GM18520 (cell line): ENCODE measurements around the gene KCNJ10.

Experiments
- ATAC-seq: cut with Tn5 transposase; IDR thresholded peaks from one replicate; pipeline ENCODE4 v1.9.1; 2021; ENCODE audit not compliant: unreplicated experiment

The KCNJ10 gene

DNA sequence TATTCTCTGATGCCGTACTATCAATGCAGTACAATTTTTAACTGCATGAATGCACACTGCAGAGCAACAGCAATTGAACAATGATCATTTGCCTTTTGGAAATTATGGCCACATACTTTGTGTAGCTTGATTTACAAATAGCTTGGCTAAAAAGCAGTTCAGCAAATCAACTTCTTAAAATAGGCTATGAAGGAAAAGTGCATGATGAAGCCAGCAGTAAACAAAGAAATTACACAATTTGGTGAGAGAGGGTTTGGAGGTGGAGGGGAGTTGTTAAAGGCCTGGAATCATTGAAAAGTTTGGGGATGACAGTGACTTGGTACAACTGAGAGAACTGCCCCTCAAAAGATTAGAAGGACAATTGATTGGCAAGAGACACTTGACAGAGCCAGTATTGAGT is 44.6 kb downstream of the KCNJ10 start:
- ATAC-seq = no peak

DNA sequence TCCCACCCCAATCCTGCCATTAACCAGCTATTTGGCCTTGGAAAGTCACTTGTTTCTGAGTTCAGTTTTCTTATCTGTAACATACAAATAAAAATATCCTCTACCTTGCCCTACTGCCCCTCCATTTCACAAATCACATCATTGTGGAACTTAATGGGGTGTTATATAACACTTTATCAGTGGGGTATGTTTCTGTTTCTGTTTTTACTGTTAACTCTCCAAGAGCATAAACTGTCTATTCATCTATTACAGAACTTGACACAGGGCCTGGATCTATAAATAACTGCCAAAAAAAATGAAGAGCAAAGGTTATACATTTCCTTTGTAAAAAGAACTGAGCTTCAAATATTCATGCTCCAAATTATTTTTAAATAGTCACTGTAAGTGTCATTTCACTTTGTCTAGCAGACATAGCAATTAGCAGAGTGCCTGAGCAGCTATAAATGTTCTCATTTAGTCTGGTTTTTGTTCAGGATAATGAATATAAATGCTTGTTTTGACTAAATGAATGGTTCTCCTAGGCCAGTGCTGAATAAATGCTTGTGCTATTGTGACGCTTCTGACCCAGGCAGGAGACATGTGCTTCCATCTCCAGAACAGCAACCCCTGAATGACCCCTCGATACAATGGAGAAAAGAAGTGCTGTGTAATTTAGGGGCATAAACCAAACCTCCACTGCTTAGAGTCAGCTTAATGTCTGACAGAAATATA is 45.6 kb downstream of the KCNJ10 start:
- no peak for ATAC-seq

DNA sequence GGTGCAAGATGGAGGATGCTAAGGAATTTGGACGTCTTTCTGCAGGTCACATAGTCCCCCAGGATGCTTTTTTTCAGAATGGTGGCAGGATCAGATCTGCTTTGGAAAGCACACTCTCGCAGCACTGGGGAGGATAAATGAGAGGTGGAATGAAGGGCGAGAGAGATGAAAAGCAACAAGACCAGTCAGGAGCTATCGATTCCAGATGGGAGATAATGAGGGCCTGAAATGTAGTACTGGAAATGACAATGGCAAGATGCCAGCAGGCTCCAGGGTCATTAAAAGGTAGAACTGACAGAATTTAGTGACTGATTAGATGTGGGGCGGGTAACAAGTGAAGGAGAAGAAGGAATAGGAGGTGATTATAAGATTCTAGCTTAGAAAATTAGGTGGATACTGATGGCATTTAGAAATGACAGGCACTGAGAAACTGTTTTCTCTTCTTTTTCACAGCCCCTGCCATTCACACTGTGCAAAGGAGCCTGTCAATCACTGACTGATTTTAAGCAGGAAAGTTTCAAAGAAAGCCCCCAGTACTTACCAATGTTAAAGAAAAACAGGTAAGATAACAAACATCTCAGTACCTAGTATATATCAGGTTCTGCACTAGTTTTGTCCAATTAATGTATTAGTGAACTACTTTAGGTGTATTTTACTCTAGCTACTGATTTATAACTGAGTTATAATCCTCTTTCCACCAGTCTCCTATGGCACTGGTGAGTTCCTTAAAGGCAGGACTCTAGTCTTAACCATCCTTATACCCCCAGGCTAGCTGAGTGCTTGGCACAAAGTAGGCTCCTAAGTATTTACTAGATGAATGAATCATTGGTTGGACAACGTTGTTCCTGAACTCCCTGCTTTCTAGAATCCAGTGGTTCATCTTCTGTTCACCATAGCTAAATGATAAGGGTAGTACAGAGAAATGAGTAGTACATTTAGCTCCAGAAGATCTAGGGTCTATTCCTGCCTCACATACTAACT is 47.3 kb downstream of the KCNJ10 start:
- ATAC-seq = no peak

DNA sequence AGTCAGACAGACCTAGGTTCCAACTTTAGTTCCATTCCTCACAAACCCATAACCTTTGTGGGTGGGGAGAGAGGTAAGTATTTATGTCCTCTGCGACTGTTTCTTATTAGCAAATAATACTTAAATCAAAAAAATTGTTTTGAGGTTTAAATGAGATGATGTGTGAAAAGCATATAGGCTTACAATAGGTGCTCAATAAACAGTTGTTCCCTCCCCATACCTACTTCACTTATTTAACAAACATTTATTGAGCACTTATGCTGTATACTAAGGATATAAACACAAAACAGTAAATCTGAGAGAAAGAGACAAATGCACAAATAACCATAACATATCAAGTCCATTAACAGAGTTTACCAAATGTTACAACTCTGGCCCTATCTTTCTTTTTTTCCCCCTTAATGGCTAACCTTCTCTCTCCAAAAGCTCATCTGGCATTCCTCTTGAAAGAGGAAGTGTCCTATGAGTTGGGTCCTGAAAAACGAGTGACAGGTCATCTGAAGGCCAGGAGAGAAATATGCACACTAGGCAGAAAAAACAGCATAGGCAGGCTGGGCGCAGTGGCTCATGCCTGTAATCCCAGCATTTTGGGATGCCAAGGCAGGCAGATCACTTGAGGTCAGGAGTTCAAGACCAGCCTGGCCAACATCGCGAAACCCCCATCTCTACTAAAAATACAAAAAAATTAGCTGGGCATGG is 48.4 kb downstream of the KCNJ10 start:
- no peak for ATAC-seq

GRCh38 chr1:160020196-160020595 is 49.8 kb downstream of the KCNJ10 start:
- no peak for ATAC-seq

GRCh38 chr1:160018900-160019299 is 51.1 kb downstream of the KCNJ10 start:
- ATAC-seq = no peak

GRCh38 chr1:160018347-160018746 is 51.6 kb downstream of the KCNJ10 start:
- no peak for ATAC-seq

GRCh38 chr1:160017592-160017991 is 52.4 kb downstream of the KCNJ10 start:
- no peak for ATAC-seq

GRCh38 chr1:160011781-160012180 is 58.2 kb downstream of the KCNJ10 start:
- ATAC-seq = no peak

DNA sequence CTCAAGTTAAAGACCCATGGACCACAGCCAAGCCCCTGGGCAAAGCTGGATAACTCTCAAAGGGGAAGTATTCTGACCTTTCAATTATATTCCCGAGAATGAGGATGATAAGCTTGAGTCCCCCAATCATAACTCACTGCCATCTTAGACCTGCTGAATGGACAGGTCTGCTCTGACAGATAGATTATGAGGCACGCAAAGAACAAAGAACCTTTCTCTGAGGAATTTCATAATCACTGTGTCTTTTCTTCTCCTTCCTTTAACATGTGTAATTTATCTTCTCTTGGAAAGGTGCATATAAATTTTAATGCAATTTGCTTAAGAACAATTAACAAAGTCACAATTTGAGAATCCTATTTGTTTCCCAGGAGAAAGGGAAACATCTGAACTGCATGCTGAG is 60.2 kb downstream of the KCNJ10 start:
- ATAC-seq = no peak

GRCh38 chr1:160009081-160009480 is 60.9 kb downstream of the KCNJ10 start:
- ATAC-seq = no peak

DNA sequence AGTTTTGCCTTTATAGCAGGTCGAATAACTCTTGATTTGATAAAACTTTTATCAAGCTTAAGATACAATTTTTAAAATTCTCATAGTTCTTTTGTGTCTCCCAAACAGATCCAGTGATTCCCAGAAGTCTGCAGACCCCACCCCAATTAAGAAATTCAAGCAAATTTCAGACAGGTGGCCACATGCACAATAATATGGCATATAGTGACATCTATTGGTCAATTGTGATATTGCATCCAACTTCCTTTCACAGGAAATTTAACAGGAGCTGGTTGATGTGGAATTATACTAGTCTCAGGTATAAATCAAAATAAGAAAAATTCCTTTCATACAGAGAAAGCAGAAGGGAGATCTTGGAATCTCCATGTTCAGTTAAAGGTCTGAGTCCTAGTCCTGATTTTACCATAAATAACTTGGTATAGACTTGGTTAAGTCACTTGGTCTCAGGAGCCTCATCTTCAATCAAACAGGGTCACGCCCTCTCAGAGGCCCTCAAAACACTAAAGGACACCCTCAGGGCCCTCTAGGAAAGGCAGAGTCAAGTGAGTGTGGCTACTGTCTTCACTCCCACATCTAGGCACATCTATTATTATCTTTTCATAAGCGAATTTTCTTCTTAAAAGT is 62.3 kb downstream of the KCNJ10 start:
- no peak for ATAC-seq

DNA sequence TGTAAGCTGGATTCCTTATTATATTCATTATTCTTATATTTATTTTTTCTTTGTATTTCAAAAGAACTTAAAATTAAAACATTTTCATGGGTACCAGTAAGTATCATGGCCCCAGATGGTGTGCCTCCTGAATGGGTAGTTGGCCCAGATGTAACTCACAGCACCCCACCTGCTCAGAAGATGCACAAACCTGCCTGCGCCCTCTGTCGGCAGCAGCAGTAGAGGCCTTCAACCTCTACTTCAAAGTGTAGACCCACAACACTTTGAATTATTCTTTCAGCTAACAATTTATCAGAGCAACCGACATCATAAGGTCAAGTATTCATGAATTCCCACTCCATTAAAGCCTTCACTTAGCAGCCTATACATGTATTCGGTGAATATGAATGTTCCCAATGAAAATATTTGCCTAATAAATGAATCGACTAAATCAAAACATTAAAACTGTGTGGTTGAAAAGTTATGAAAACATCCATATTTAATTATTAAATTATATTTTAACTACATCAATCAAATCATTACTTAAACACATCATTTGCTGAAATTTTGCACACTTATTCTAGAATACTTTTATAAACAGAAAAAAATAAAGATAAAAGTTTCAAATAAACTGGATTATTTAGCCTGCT is 63.5 kb downstream of the KCNJ10 start:
- ATAC-seq = no peak

DNA sequence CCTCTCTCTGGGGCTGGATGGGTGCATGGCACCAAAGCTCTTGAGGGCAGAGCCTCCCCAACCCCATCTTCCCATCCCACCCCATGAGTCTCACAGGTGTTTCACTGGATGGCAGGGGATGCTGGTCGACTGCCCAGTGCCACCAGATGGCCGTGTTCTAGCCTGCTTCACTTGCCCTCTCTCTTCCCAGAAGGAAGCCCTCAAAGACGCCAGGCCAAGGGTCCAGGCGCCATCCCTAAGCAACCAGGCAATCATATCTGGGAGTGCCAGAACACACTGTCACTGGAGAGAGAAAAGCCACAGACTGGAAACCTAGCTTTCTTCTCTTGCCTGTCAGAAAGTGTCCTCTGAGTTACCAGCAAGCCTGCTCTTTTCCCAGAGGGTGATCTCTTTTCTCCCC is 64.9 kb downstream of the KCNJ10 start:
- no peak for ATAC-seq

DNA sequence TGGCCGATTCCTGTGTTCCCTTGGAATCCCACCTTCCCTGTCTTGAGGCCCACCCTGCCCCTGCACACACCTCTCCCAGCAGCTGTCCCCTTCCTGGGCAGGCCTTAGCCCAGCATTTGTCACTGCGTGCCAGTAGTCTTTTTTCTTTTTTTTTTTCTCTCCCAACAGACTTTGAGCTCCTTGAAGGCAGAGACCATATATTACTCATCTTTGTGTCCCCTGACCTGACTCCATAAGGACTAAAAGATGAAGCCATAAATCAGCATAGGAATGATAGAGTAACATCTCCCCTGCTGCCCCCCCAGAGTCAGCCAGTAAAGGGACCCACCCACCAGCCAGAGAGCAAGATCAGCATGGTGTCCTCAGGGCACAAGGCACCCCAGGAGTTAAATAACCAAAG is 65.5 kb downstream of the KCNJ10 start:
- ATAC-seq = no peak

DNA sequence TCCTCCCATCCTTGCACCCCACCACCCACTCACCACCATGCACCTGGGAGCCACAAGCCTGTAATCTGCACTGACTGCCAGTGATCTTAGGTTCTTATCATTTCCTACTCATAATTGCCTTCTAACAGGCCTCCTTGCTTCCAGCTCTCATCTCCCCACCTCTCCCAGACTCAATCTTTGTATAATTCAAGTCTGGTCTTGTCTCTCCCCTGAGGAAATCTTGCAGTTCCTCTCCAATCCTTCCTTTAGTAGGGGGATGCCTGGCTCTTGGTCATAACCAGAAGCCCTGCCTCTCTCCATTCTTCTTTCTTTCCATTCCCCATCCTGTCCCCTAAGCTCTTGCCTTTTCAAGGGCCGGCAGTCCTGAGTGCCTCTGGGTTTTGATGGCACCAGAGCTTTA is 66.0 kb downstream of the KCNJ10 start:
- no peak for ATAC-seq

DNA sequence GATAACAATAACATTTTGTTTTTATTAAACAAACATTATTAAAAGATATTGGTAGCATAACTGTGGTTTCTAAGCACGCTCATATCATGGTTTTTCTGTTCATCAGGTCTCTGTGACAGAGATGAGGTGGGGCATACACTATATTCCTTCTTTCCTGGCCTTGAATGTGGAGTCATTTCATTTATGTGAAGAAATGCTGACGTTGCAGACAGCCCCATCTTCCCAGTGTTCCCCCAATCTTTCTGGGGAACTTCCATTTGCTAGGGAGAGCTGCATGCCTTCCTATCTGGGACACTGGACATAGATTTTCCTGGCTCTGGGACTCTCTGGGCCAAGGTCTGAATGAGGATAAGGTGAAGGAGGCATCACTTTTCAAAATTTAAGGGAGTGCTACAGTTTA is 68.5 kb downstream of the KCNJ10 start:
- ATAC-seq = no peak

- ATAC-seq = no peak
Measured at GRCh38 chr1:159999204-159999603, 70.8 kb downstream of the KCNJ10 start.

GRCh38 chr1:159996653-159997052 is 73.3 kb downstream of the KCNJ10 start:
- no peak for ATAC-seq

DNA sequence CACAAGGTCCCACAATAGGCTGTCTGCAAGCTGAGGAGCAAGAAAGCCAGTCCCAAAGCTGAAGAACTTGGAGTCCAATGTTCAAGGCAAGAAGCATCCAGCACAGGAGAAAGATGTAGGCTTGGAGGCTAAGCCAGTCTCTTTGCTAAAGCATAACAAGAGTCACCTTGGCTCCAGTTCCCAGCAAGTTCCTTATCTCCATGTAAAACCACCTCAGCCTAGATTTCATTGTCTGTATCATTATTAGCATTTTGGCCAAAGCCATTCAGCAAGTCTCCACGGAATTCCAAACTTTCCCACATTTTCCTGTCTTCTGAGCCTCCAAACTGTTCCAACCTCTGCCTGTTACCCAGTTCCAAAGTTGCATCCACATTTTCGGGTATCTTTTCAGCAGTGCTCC is 75.1 kb downstream of the KCNJ10 start:
- no peak for ATAC-seq

GRCh38 chr1:159993911-159994310 is 76.0 kb downstream of the KCNJ10 start:
- ATAC-seq = no peak
